ENCODE data around the gene FCER2. TPM values are rescaled to one million over a fixed set of nuclear protein-coding genes. Genes with fewer than 3 reads are reported as not detected.

Gene FCER2
- total RNA-seq, 1 donor from 2014 or later = not detected

- DNase-seq (ENCODE audit: low read depth) = no peak
- Histone ChIP-seq H3K27me3 (ENCODE audit: control insufficient read depth, insufficient read depth, low read length) (peaks cover 10% of the 10 kb centered on the region), H3K4me3 (ENCODE audit: low read depth, low read length) (no peak overlapping the region), H3K36me3 (ENCODE audit: control insufficient read depth, insufficient read depth, low read length) (no peaks in the 10 kb centered on the region)
- no peak for TF ChIP-seq CTCF (IDR thresholded peaks at IDR 0.05; ENCODE audit: insufficient read depth, low read length, poor library complexity, severe bottlenecking)
Observed at GRCh38 chr19:7697721-7698287, 4.1 kb downstream of the FCER2 start.

- no peak for TF ChIP-seq CTCF (IDR thresholded peaks at IDR 0.05; ENCODE audit: insufficient read depth, low read length, poor library complexity, severe bottlenecking)
- no peak overlapping the region for H3K4me3 ChIP-seq (ENCODE audit: low read depth, low read length)
- H3K36me3 ChIP-seq (ENCODE audit: control insufficient read depth, insufficient read depth, low read length) = no peaks in the 10 kb centered on the region
- no peak for DNase-seq (ENCODE audit: low read depth)
- peaks cover 10% of the 10 kb centered on the region for H3K27me3 ChIP-seq (ENCODE audit: control insufficient read depth, insufficient read depth, low read length)
Observed at GRCh38 chr19:7694499-7694898, 7.4 kb downstream of the FCER2 start.

GRCh38 chr19:7692417-7693088 lies 9.4 kb downstream of the FCER2 start:
- Histone ChIP-seq H3K36me3 (ENCODE audit: control insufficient read depth, insufficient read depth, low read length) (no peaks in the 10 kb centered on the region), H3K27me3 (ENCODE audit: control insufficient read depth, insufficient read depth, low read length) (peaks cover 8% of the 10 kb centered on the region), H3K4me3 (ENCODE audit: low read depth, low read length) (no peak overlapping the region)
- DNase-seq (ENCODE audit: low read depth) = no peak
- TF ChIP-seq CTCF (IDR thresholded peaks at IDR 0.05; ENCODE audit: insufficient read depth, low read length, poor library complexity, severe bottlenecking) = no peak

- peaks cover 5% of the 10 kb centered on the region for H3K27me3 ChIP-seq (ENCODE audit: control insufficient read depth, insufficient read depth, low read length)
- H3K36me3 ChIP-seq (ENCODE audit: control insufficient read depth, insufficient read depth, low read length) = no peaks in the 10 kb centered on the region
- H3K4me3 ChIP-seq (ENCODE audit: low read depth, low read length) = no peak overlapping the region
- no peak for DNase-seq (ENCODE audit: low read depth)
- no peak for TF ChIP-seq CTCF (IDR thresholded peaks at IDR 0.05; ENCODE audit: insufficient read depth, low read length, poor library complexity, severe bottlenecking)
Observed at GRCh38 chr19:7691497-7691896, 10.4 kb downstream of the FCER2 start.

GRCh38 chr19:7690779-7691258 lies 11.1 kb downstream of the FCER2 start:
- DNase-seq (ENCODE audit: low read depth) = no peak
- no peak for TF ChIP-seq CTCF (IDR thresholded peaks at IDR 0.05; ENCODE audit: insufficient read depth, low read length, poor library complexity, severe bottlenecking)

More at GRCh38 chr19:7690779-7691258, 11.1 kb downstream of the FCER2 start:
- Histone ChIP-seq H3K36me3 (ENCODE audit: control insufficient read depth, insufficient read depth, low read length) (no peaks in the 10 kb centered on the region), H3K27me3 (ENCODE audit: control insufficient read depth, insufficient read depth, low read length) (peaks cover 5% of the 10 kb centered on the region), H3K4me3 (ENCODE audit: low read depth, low read length) (no peak overlapping the region)

All from kidney epithelial cell (primary cell).